H1 (cell line): Measurements from ENCODE around the gene EPX. TPM values are rescaled to one million over a fixed set of nuclear protein-coding genes. Genes with fewer than 3 reads are reported as not detected.

Experiments
- ATF3 ChIP-seq: IDR thresholded peaks from 2 replicates; pipeline ENCODE4 v1.6.1; 2011; ENCODE audit warnings: low read depth, mild to moderate bottlenecking, low read length; ENCODE audit not compliant: insufficient read depth
- BCL11A ChIP-seq, 2 experiments: IDR thresholded peaks; one replicate each; pipeline ENCODE4 v1.6.1; 2011; ENCODE audit warnings: low read depth in 2 of 2, low read length in 2 of 2, mild to moderate bottlenecking in 2 of 2
- CEBPB ChIP-seq: IDR thresholded peaks from 2 replicates; pipeline ENCODE4 v1.6.1; 2012; ENCODE audit warnings: low read depth, low read length
- CHD1 ChIP-seq: IDR thresholded peaks from 2 replicates; pipeline ENCODE4 v1.6.1; 2012; ENCODE audit warnings: low read depth, low read length, improper control_type of control experiment
- CTCF ChIP-seq, 3 experiments: IDR thresholded peaks; 1 replicate in 2 of 3; 2 replicates in 1 of 3; pipeline versions ENCODE4 v1.5.1 to v1.6.1; 2011; ENCODE audit warnings: low read length in 3 of 3, mild to moderate bottlenecking in 3 of 3, inconsistent platforms in 2 of 3, low read depth in 1 of 3, moderate library complexity in 1 of 3; ENCODE audit not compliant: insufficient read depth in 1 of 3; ENCODE audit errors: control extremely low read depth in 1 of 3
- E2F6 ChIP-seq: IDR thresholded peaks from 2 replicates; pipeline ENCODE4 v1.6.1; 2012; ENCODE audit warnings: inconsistent platforms
- EGR1 ChIP-seq: IDR thresholded peaks from 2 replicates; pipeline ENCODE4 v1.6.1; 2011; ENCODE audit warnings: low read depth, low read length, borderline replicate concordance
- JUN ChIP-seq: IDR thresholded peaks from 2 replicates; pipeline ENCODE4 v1.6.1; 2011; ENCODE audit warnings: low read depth, mild to moderate bottlenecking, improper control_type of control experiment, low read length
- KDM5A ChIP-seq: fragments of 200-600 bp; IDR thresholded peaks from 2 replicates; pipeline ENCODE4 v1.7.1; 2012; ENCODE audit warnings: mild to moderate bottlenecking, low read length, inconsistent platforms, mixed read lengths
- NANOG ChIP-seq: IDR thresholded peaks from 2 replicates; pipeline ENCODE4 v1.6.1; 2011; ENCODE audit warnings: low read length, low read depth, mild to moderate bottlenecking, inconsistent platforms; ENCODE audit not compliant: insufficient read depth, poor library complexity, severe bottlenecking
- PHF8 ChIP-seq: fragments of 200-600 bp; sonication (generic); conservative IDR thresholded peaks from 2 replicates; pipeline ENCODE4 v1.7.1; 2012; ENCODE audit warnings: low read depth, mild to moderate bottlenecking, inconsistent platforms, low read length, moderate library complexity
- RBBP5 ChIP-seq: IDR thresholded peaks from 2 replicates; pipeline ENCODE4 v1.7.1; 2012; ENCODE audit warnings: low read depth, mild to moderate bottlenecking, inconsistent platforms, low read length, moderate library complexity, borderline replicate concordance
- SIN3A ChIP-seq, 2 experiments: IDR thresholded peaks in 1 of 2; conservative IDR thresholded peaks in 1 of 2; 2 replicates each; pipeline ENCODE4 v1.6.1; 2011 to 2012; ENCODE audit warnings: low read length in 2 of 2, improper control_type of control experiment in 1 of 2, low read depth in 1 of 2, mild to moderate bottlenecking in 1 of 2
- SP2 ChIP-seq: IDR thresholded peaks from 2 replicates; pipeline ENCODE4 v1.6.1; 2012; ENCODE audit warnings: mild to moderate bottlenecking, low read length, inconsistent platforms
- TAF7 ChIP-seq: optimal IDR thresholded peaks from 2 replicates; pipeline ENCODE3; 2011; ENCODE audit warnings: low read depth, mild to moderate bottlenecking, inconsistent platforms, low read length, moderate library complexity, borderline replicate concordance
- TEAD4 ChIP-seq: IDR thresholded peaks from 2 replicates; pipeline ENCODE4 v1.6.1; 2012; ENCODE audit warnings: low read depth, low read length, inconsistent platforms, mixed read lengths
- USF2 ChIP-seq: IDR thresholded peaks from 2 replicates; pipeline ENCODE4 v1.6.1; 2011; ENCODE audit warnings: low read length, improper control_type of control experiment
- polyA plus RNA-seq, 7 experiments: library from polyadenylated mRNA; depleted of rRNA in 3 of 7; stranded (reverse) in 5 of 7; unstranded in 2 of 7; fragments of >200 nt in 5 of 7; fragments of 200-250 nt in 2 of 7; gene quantifications; 1 replicate in 5 of 7; 2 replicates in 1 of 7; 4 replicates in 1 of 7; pipeline versions ENCODE4 v1.2.1 to v1.2.3, GENCODE V29; 2011 to 2013; ENCODE audit warnings: missing spikeins in 2 of 7, mixed read lengths in 2 of 7
- total RNA-seq: library from RNA; stranded (reverse); fragmentation: NEBNext Ultra II Directional; extraction: Animal tissue kit (Norgen Biotek cat#: 25700); gene quantifications from 2 replicates; pipeline ENCODE4 v1.2.1, GENCODE V29; 2021

The EPX gene
- total and polyA plus RNA-seq, 2 of the 8 experiments (the other 6 are each of a cell fraction or from before 2014, with no cell fraction given), result not detected

GRCh38 chr17:58156839-58157803 lies 35.4 kb upstream of the EPX start (continued):
- peak; percentile 34; the same call in 1 of the 2 replicates for TF ChIP-seq USF2
- TF ChIP-seq CHD1, result no peak; the same call in 1 of the 2 replicates
- no peak for TF ChIP-seq CEBPB
- TF ChIP-seq TEAD4, result no peak
- TF ChIP-seq TAF7, result no peak
- TF ChIP-seq SP2, result no peak
- TF ChIP-seq BCL11A (IDR thresholded peaks at IDR 0.05; ENCODE audit: low read depth in 2 of 2, low read length in 2 of 2), result no peak
- peak; percentile 74 for TF ChIP-seq E2F6
- no peak for TF ChIP-seq ATF3
- TF ChIP-seq CTCF (IDR thresholded peaks at IDR 0.05; ENCODE audit: control extremely low read depth in 1 of 3, insufficient read depth in 1 of 3, low read depth in 1 of 3, low read length in 3 of 3), result peak in 2 of 3 experiments; percentile 25; a peak in 2 of 4 replicates
- TF ChIP-seq RBBP5, result peak; percentile 73; the same call in 1 of the 2 replicates
- no peak for TF ChIP-seq NANOG
- TF ChIP-seq SIN3A (conservative IDR thresholded peaks at IDR 0.05 in 1 of 2, IDR thresholded peaks at IDR 0.05 in 1 of 2; ENCODE audit: low read depth in 1 of 2, low read length in 2 of 2), result no peak; a peak in 1 of 4 replicates
- peak; percentile 61 for TF ChIP-seq PHF8
- TF ChIP-seq KDM5A, result no peak
- TF ChIP-seq EGR1, result no peak
- no peak for TF ChIP-seq JUN
